ENCODE data around the gene CAMK1G. TPM values are rescaled to one million over a fixed set of nuclear protein-coding genes. Genes with fewer than 3 reads are reported as not detected.

Gene CAMK1G
- total and polyA plus RNA-seq, 9 of the 15 experiments (the other 6 are each of a cell fraction or from before 2014, with no cell fraction given), result not detected

- TF ChIP-seq, protein P1, sequence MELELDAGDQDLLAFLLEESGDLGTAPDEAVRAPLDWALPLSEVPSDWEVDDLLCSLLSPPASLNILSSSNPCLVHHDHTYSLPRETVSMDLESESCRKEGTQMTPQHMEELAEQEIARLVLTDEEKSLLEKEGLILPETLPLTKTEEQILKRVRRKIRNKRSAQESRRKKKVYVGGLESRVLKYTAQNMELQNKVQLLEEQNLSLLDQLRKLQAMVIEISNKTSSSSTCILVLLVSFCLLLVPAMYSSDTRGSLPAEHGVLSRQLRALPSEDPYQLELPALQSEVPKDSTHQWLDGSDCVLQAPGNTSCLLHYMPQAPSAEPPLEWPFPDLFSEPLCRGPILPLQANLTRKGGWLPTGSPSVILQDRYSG (tag; conservative IDR thresholded peaks at IDR 0.05; ENCODE audit: low read depth), result 0 out of 2 replicates have a peak, but pooled peaks have one; percentile 17
- TF ChIP-seq CREM (IDR thresholded peaks at IDR 0.05; ENCODE audit: low read depth), result peak; percentile 81
- TF ChIP-seq ESRRA (IDR thresholded peaks at IDR 0.05; ENCODE audit: borderline replicate concordance, low read depth), result peak; percentile 96
- TF ChIP-seq PCBP1 (IDR thresholded peaks at IDR 0.05; ENCODE audit: low read depth, low read length, poor library complexity, severe bottlenecking), result no peak
- TF ChIP-seq, protein P2, sequence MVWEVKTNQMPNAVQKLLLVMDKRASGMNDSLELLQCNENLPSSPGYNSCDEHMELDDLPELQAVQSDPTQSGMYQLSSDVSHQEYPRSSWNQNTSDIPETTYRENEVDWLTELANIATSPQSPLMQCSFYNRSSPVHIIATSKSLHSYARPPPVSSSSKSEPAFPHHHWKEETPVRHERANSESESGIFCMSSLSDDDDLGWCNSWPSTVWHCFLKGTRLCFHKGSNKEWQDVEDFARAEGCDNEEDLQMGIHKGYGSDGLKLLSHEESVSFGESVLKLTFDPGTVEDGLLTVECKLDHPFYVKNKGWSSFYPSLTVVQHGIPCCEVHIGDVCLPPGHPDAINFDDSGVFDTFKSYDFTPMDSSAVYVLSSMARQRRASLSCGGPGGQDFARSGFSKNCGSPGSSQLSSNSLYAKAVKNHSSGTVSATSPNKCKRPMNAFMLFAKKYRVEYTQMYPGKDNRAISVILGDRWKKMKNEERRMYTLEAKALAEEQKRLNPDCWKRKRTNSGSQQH (CRISPR knock-in tag; IDR thresholded peaks at IDR 0.05), result no peak
- TF ChIP-seq NR2C2 (CRISPR knock-in tag; IDR thresholded peaks at IDR 0.05), result no peak
- peak; percentile 91 for TF ChIP-seq NR2C2 (tag; IDR thresholded peaks at IDR 0.05)
- TF ChIP-seq ZNF707 (CRISPR knock-in tag; conservative IDR thresholded peaks at IDR 0.05), result no peak
- no peak for TF ChIP-seq ZNF398 (CRISPR knock-in tag; IDR thresholded peaks at IDR 0.05)
- TF ChIP-seq SOX6 (IDR thresholded peaks at IDR 0.05), result no peak
- TF ChIP-seq JUND (IDR thresholded peaks at IDR 0.05; ENCODE audit: borderline replicate concordance, low read depth, low read length), result peak; percentile 61; the same call in 1 of the 2 replicates
- TF ChIP-seq JUND (tag; IDR thresholded peaks at IDR 0.05; ENCODE audit: borderline replicate concordance, low read depth, low read length), result peak; percentile 47; the same call in 1 of the 3 replicates
- TF ChIP-seq MBD1 (CRISPR knock-in tag; IDR thresholded peaks at IDR 0.05), result no peak
- peak in 1 of 2 experiments; percentile 81; a peak in 1 of 4 replicates for TF ChIP-seq TEAD1 (CRISPR knock-in tag; IDR thresholded peaks at IDR 0.05)
- peak; percentile 42 for TF ChIP-seq MEIS2 (IDR thresholded peaks at IDR 0.05; ENCODE audit: partially characterized antibody)
- peak; percentile 53 for TF ChIP-seq ATF3 (IDR thresholded peaks at IDR 0.05)
- no peak for TF ChIP-seq ATF3 (CRISPR knock-in tag; conservative IDR thresholded peaks at IDR 0.05)
- TF ChIP-seq, protein P3, sequence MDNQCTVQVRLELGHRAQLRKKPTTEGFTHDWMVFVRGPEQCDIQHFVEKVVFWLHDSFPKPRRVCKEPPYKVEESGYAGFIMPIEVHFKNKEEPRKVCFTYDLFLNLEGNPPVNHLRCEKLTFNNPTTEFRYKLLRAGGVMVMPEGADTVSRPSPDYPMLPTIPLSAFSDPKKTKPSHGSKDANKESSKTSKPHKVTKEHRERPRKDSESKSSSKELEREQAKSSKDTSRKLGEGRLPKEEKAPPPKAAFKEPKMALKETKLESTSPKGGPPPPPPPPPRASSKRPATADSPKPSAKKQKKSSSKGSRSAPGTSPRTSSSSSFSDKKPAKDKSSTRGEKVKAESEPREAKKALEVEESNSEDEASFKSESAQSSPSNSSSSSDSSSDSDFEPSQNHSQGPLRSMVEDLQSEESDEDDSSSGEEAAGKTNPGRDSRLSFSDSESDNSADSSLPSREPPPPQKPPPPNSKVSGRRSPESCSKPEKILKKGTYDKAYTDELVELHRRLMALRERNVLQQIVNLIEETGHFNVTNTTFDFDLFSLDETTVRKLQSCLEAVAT (IDR thresholded peaks at IDR 0.05), result peak in 1 of 2 experiments; percentile 43; a peak in 1 of 4 replicates
Measured at GRCh38 chr1:209657140-209657879, 73.8 kb downstream of the CAMK1G start (continued).
